CD4-positive, alpha-beta T cell treated with Interleukin-17A for 4 hours (primary cell): Measurements from ENCODE around the gene FILIP1.
A peak's percentile ranks its signal among the peaks of the same experiment; 100 is the strongest.
"Not testable (repeated sequence)": the region's sequence is repeated elsewhere in the genome, so short reads cannot be mapped to it uniquely, and the experiment has no call there.

Experiments used
- DNase-seq: peaks from one replicate; pipeline ENCODE4 v3.0.0-alpha.2; 2020; ENCODE audit warnings: mixed read lengths

The FILIP1 gene

GRCh38 chr6:75449630-75450206 is 43.9 kb downstream of the FILIP1 start:
- no peak for DNase-seq

DNA sequence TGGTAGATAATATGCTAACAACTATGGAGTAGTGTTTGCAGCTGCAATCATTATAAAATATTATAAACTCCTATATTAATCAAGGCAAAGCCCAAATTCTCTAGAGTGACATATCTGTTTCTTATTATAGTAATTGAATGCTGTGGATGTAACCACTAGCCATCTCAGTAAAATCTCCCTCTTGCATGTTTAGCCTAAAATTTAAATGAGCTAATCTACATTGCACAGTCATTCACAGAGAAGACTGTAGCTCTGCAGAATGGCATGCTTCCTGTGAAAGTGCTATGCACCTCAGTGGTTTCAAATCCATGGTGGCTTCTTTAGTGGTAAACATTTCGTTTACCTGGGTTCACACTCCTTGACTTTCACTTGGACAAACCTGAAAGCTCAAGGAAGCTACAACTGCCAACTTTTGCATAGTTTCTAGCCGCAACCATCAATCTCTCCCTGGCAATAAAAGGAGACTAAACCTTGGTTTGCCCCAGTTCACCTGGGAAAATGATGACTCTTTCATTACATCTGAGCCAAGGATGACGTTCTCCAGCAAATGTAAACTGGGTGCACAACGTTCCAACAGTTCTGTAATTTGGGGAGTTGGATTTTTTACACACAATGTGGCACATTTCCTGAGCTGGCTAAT is 47.2 kb downstream of the FILIP1 start:
- DNase-seq: no peak

DNA sequence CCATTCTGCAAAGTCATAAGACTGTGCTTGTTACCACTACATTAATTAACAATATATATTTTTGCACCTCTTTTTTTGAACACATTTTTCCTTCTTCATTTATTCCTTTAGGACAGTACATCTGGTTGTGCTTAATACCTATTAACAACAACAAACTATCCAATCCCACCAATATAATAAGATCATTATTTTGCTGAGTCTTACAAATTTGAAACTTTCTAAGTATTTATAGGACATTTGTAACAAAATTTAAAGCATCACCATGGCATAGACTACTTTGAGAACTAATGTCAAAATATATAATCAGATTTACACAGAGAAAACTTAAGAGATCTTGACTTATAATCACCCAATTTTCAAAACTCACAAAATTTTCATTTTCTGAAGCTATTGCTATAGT is 47.9 kb downstream of the FILIP1 start:
- no peak for DNase-seq

- DNase-seq: no peak
These were observed 48.7 kb downstream of the FILIP1 start for GRCh38 chr6:75444899-75445298.

- DNase-seq: not testable (repeated sequence)
These were observed 51.7 kb downstream of the FILIP1 start for GRCh38 chr6:75441883-75442282.

DNA sequence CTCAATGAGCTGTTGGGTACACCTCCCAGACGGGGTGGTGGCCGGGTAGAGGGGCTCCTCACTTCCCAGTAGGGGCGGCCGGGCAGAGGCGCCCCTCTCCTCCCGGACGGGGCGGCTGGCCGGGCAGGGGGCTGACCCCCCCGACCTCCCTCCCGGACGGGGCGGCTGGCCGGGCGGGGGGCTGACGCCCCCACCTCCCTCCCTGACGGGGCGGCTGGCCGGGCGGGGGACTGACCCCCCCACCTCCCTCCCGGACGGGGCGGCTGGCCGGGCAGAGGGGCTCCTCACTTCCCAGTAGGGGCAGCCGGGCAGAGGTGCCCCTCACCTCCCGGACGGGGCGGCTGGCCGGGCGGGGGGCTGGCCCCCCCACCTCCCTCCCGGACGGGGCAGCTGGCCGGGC is 52.1 kb downstream of the FILIP1 start:
- DNase-seq: not testable (repeated sequence)

GRCh38 chr6:75438442-75439116 is 55.0 kb downstream of the FILIP1 start:
- no peak for DNase-seq

DNA sequence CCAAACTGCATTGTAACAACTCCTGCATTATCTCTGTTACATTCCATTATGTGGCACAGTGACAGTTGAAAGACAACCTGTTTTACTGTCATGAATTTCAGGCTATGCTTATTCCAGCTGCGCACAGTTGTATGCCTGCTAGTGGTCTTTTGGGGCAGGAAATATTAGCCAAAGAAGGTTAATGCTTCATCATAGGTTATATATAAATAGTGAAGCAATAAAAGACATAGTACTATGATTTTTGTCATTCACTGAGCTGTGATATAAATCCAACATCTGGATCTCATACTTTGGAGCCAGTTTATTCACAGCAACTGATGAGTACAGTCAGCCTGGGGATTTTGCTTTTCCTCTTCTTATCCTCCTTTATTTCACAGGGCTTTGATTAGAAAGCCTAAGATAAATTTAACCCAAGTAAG is 55.6 kb downstream of the FILIP1 start:
- no peak for DNase-seq

DNA sequence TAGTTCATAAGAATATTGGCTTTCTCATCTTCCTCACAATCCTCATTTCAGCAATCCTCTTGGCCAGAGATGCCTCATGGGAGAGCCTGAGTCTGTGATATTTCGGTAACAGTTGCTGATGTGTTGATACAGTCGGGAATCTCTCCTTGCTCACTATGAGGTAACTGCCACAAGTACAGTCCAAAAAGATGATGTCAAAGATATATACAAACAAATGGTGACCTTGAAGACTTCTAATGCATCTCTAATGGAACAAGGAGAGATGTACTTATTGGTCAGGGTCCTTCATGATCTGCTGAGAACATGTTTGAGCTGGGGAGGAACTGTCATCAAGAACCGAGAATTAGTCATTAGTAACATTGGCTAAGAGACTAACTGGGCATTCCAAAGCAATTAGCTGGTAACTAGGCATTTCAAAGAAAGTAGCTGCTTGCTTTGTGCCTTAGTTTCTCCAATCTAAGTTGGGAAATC is 56.1 kb downstream of the FILIP1 start:
- DNase-seq: no peak

DNA sequence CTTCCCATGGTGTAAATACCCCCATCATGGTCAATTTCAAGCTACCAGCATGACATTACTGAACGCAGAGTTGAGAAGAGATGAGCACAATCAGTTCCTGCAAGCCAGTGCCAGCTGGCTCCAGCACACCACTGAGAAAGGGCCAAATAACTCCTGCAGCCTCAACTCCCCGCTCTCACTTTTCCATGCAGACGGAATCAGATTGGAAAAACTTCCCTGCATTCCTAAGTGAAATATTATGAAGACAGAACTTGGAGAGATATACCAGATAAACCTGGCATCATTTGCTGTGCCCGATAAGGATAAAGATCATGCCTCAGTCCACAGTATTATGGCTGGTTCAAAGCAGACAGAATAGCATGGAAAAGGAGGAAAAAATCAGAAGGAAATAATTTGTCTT is 56.7 kb downstream of the FILIP1 start:
- DNase-seq: no peak

DNA sequence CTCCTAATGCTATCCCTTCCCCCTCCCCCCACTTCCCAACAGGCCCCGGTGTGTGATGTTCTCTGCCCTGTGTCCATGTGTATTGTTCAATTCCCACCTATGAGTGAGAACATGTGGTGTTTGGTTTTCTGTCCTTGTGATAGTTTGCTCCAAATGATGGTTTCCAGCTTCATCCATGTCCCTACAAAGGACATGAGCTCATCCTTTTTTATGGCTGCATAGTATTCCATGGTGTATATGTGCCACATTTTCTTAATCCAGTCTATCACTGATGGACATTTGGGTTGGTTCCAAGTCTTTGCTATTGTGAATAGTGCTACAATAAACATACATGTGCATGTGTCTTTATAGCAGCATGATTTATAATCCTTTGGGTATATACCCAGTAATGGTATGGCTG is 60.8 kb downstream of the FILIP1 start:
- DNase-seq: not testable (repeated sequence)

DNA sequence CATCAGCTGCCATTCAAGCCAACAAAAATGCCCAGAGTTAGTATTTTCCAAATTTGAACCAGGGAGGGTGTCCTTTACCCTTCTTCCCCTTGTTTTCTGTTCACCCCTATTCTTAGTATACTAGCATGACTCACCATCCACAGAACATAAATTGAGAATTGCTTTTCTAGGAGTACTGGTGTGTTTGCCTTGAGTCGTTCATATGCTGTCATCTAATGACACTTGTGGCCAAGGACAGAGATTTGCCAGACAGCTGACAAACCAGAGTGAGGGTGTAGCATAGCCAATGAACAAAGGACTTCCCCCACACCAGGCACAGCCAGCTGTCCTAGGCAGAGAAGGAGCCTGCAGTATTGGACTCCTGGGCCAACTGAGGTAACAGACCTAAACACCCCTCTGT is 62.2 kb downstream of the FILIP1 start:
- DNase-seq: no peak

GRCh38 chr6:75430631-75431325 is 62.8 kb downstream of the FILIP1 start:
- no peak for DNase-seq

GRCh38 chr6:75429061-75429703 is 64.4 kb downstream of the FILIP1 start:
- DNase-seq: no peak

DNA sequence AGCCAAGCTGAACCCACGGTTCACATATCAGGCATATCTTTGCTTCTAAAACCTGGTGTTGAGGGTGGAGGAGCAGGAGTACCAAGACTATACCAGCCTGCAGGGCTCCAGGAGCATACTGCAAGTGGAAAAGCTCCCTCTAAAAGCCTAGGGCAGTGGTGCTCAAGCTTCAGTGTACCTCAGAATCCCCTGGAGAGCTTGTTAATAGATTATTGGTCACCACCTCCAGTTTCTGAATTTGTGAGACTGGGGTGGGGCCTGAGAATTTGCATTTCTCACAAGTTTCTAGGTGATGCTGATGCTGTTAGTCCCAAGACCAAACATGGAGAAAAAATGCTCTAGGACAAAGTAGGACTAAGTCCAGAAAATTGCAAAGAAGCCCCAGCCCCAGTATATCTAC is 65.4 kb downstream of the FILIP1 start:
- DNase-seq: no peak

GRCh38 chr6:75427329-75427728 is 66.3 kb downstream of the FILIP1 start:
- no peak for DNase-seq

DNA sequence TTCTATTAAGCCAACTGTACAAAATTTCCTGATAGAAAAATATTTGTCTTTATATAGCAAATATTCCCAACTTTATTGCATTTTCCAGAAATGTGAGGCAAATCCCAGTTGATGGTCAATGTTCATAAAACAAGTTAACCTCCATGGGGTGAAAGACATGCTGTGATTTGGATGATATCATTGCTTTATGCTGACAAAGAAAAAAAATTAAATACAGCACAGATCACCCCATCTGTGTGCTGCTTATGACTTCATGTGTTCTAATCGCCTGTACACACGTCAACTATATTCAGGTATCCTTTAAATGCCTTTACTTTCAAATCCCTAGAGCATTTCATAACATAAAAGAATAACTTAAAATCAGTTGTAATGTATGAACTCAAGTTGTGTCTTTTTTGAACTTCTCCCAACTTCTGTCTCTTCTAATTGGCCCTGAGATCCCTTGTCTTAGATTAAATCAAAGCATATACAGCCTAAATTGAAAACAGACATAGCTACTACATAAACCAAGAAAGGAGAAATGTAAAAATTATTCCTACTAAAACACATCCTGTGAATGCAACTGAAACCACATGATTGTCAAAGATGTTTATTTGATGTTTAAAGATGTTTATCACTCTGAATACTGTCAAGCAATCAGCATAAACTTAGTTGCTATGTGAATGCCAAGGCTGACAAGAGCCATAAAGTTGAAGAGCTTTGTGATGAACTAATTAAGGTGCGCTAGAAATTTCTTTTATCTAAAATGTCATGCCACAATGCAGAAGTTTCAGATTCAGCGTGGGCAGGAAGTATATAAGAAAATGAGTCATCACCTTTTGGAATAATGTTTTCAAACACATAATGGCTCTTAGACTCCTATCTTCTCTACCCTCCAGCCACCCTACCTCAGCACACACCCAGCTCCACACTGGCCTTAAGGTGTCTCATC is 68.7 kb downstream of the FILIP1 start:
- peak; percentile 3 for DNase-seq

- DNase-seq: no peak
These were observed 70.2 kb downstream of the FILIP1 start for GRCh38 chr6:75423386-75423785.

DNA sequence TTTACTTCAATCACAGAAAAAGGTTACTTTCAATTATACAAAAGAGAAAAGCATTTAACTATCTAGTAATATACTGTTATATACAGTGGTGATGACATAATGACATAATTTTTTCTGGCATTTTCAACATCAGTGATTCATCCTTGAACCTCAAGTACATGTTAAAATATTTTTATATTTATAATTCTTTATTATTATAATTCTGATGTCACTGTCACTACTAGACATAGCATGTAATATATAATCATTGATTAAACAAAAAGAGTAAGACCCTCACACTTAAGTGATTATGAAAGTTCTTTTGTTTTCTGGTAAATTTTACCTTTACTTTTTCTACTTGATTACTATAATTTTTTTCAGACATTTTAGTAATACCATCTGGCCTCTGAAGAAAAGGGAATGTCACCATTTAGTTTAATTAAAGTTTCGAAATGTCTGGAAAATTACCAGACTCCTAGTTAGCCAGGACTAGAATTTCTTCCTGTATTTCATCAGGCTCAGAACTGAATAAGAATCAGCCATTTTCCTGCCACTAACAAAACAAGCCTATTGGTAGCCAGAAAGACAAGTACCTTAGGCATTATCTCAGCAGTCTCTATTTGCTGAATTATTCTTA is 71.5 kb downstream of the FILIP1 start:
- no peak for DNase-seq

DNA sequence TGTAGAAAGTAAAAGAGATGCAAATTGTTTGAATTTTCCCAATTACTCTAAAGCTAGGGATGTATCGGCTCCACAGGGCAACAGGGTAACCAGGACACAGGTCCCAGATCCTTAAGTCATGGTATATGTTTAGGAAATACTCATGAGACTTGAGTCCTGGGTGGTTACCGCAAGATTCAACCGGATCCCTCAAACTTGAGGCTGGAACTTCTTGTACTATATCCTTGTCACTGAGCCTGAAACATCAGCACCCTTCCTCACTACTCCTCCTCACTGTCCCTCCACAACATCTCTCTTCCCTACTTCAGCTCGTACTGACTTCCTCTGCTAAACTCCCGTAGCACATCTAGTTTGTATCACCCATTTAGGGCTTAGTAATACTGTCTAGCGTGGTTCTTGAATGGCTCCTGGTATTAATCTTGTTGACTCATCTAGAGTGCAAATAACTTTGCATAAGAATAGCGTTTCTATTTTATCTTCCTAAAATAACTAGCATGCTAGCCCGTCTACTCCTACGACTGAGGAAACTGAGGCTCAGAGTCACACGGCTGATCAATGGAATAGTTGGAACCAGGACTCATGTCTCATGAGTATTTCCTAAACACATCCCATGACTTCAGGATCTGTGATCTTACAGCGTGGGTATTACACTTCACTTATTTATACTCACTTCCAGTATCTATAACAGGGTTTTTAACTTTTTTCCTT is 72.1 kb downstream of the FILIP1 start:
- DNase-seq: no peak

DNA sequence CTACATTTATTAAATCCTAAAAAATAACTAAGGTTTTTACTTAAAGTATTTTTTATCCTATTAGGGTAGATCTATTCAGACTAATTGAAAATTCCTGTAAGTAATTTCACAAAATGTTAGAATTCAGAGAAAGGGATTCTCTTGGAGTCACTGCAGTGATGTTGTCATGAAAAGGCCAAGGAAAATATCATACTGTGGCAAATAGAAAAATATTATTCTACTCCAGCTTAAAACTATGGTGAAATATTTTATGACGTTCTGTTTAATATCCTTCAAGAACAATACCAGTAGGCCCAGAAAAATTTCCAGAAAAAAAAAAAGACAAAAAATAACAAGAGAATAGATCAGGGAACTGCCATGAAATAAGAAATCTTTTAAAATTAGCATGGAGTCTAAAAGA is 73.6 kb downstream of the FILIP1 start:
- no peak for DNase-seq
